Brain microvascular endothelial cell (primary cell): ENCODE measurements around the gene PPP1R12C.
A peak's percentile ranks its signal among the peaks of the same experiment; 100 is the strongest.
"Not testable (repeated sequence)": the region's sequence is repeated elsewhere in the genome, so short reads cannot be mapped to it uniquely, and the experiment has no call there.

ENCODE experiments used
- DNase-seq: peaks from one replicate; pipeline ENCODE4 v3.0.0-alpha.2; 2020
- H3K27ac ChIP-seq: fragments of 250-450 bp; sonication (Bioruptor Pico); 2 replicates; pipeline ENCODE4 v1.5.1; 2020; ENCODE audit warnings: mild to moderate bottlenecking, moderate library complexity
- H3K27me3 ChIP-seq: fragments of 250-450 bp; sonication (Bioruptor Pico); replicated peaks from 2 replicates; pipeline ENCODE4 v1.5.1; 2020; ENCODE audit warnings: mild to moderate bottlenecking
- H3K36me3 ChIP-seq: fragments of 250-450 bp; sonication (Bioruptor Pico); replicated peaks from 2 replicates; pipeline ENCODE4 v1.5.1; 2020; ENCODE audit warnings: mild to moderate bottlenecking
- H3K4me3 ChIP-seq: 2 replicates; pipeline ENCODE4 v1.5.1; 2011; ENCODE audit warnings: low read depth, mild to moderate bottlenecking, control low read depth, low read length, moderate library complexity
- in situ Hi-C: cut with HindIII; loops from 2 replicates; pipeline ENCODE4 v1.10.0; 2017; ENCODE audit warnings: low sequenced_read_pairs, low pct_ligation_motif_present
- TF ChIP-seq, protein P1 (sequence below): IDR thresholded peaks from 2 replicates; pipeline ENCODE4 v1.5.1; 2011; ENCODE audit warnings: low read depth, mild to moderate bottlenecking, moderate library complexity, low read length, control low read depth, inconsistent platforms; ENCODE audit errors: missing control alignments

The PPP1R12C gene

DNA sequence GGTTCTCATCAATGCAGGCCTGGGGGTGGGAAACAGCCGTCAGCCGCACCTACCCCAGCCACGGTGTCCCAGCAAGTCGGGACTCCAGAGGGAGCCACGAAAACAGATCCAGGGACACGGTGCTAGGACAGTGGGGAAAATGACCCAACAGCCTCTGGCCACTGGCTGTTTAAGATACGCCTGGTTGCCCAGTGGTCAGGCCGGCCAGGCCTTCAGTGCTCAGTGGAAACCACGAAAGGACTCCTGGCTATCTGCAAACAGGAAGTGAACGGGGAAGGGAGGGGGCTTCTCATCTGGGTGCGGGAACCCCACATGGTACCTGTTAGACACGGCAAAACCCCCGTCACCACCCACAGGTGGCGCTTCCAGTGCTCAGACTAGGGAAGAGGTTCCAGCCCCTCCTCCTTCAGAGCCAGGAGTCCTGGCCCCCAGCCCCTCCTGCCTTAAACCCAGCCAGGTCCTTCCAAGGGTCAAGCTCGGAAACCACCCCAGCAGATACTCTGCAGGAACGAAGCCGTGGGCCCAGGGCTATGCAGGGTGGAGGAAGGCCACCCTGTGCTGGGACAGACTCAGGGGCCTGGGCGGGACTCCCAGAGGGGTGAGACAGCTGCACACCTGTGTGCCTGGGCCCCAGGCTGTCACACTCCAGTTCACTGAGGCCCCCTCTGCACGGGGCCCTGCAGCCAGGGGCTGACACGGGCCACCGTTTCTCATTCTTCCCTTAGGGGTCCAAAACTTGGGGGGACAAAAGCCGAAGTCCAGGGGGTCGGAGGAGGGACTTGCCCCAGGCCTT lies 4.5 kb downstream of the PPP1R12C start:
- H3K36me3 ChIP-seq = peaks cover 4% of the 10 kb centered on the region
- peak overlapping the region; percentile 46 for H3K27ac ChIP-seq
- TF ChIP-seq, protein P1, sequence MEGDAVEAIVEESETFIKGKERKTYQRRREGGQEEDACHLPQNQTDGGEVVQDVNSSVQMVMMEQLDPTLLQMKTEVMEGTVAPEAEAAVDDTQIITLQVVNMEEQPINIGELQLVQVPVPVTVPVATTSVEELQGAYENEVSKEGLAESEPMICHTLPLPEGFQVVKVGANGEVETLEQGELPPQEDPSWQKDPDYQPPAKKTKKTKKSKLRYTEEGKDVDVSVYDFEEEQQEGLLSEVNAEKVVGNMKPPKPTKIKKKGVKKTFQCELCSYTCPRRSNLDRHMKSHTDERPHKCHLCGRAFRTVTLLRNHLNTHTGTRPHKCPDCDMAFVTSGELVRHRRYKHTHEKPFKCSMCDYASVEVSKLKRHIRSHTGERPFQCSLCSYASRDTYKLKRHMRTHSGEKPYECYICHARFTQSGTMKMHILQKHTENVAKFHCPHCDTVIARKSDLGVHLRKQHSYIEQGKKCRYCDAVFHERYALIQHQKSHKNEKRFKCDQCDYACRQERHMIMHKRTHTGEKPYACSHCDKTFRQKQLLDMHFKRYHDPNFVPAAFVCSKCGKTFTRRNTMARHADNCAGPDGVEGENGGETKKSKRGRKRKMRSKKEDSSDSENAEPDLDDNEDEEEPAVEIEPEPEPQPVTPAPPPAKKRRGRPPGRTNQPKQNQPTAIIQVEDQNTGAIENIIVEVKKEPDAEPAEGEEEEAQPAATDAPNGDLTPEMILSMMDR = peak; percentile 11
- in situ Hi-C loops = loop anchor here (10.0 kb wide), 1 partner anchor 62 kb away; no protein-coding TSS in a partner anchor
- DNase-seq = no peak
- H3K4me3 ChIP-seq = no peak overlapping the region
- H3K27me3 ChIP-seq = no peaks in the 10 kb centered on the region

DNA sequence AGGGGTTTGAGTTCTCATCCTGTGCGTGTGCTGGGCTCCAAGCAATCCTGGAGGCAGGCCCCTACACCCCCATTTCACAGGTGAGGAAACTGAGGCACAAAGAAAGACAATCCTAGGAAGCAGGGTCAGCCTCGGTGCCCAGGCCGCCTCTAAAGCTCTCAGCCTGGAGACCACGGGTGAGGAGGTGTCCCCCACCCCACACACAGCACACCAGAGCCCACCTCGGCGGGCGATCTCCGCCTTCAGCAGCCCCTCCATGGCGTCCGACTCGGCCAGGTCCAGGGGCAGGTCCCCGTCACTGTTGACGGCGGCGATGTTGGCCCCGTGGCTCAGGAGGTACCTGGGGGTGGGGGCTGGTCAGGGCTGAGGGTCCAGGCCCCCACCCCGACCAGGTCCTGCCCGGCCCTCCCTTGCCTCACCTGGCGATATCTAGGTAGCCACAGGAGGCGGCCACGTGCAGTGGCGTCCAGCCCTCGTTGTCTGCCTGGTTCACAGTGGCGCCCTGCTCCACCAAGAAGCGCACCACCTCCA lies 5.1 kb downstream of the PPP1R12C start:
- Histone ChIP-seq H3K4me3 (no peak overlapping the region), H3K27ac (no peak overlapping the region), H3K27me3 (no peaks in the 10 kb centered on the region), H3K36me3 (peaks cover 4% of the 10 kb centered on the region)
- no peak for DNase-seq
- in situ Hi-C loops = loop anchor here (10.0 kb wide), 1 partner anchor 62 kb away; no protein-coding TSS in a partner anchor
- TF ChIP-seq, protein P1 = no peak

DNA sequence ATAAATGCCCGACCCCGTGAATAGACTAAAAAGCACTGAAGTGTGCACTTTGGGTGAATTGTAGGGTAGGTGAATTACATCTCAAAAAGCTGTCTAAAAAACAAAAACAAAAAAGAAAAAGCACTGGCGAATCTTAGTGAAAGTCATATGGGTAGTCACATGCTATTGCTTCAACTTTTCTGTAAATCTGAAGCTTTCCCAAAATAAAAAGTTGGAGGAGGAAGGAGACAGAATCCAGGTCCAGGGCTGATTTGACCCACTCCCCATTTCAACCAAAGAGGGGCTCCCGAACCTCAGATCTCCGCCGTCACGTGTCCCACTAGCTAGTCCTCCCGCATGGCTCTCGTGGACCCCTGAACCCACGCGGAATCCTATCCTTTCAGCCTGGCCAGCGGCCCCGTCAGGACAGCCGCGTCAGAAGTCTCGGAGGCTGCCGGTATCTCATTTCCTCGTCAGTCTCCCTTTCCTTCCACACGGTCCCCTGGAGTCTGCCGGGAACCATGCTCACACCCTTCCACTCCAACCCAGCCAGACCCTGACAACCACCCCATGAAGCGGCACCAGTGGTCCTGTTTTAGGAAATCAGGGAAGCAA lies 6.1 kb downstream of the PPP1R12C start:
- H3K4me3 ChIP-seq = no peak overlapping the region
- no peaks in the 10 kb centered on the region for H3K27me3 ChIP-seq
- H3K27ac ChIP-seq = no peak overlapping the region
- H3K36me3 ChIP-seq = peaks cover 7% of the 10 kb centered on the region
- DNase-seq = no peak
- TF ChIP-seq, protein P1 = no peak
- in situ Hi-C loops = loop anchor here (10.0 kb wide), 1 partner anchor 63 kb away; no protein-coding TSS in a partner anchor

DNA sequence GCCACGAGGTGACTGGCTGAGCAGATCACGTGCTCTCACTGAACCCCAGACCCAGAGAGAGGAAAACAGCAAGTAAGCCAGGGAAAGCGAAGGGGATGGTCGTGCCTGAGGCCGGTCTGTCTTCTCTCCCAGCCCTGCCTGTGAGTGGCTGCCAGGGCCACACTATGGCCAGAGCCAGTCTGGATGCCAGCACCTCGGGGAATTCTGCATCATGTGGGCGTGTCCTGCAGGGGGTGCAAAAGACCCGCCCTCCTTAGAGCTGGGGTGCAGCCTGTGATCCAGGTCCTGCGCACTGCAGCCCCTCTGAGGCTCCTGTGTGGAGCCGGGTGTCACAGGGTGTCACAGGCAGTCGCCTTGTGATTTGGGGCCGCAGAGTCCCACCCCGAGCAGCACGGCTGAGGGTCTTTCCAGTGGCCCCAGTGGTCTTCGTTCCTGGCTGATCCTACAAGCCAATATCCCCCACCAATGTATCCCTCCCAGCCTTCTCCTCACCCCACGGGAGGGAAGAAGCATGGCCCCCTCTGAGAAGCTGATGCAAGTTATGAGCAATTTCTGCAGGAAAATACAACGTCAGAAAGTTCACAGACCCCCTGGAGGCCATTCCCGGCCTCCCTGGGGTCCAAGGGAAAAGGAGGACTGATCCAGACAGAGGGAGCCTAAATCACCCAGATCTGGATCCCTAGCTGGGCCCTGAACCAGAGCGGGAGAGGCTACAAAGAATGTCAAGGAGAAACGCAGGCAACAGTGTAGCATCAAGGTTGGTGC lies 7.7 kb downstream of the PPP1R12C start:
- no peak for DNase-seq
- H3K36me3 ChIP-seq = peaks cover 7% of the 10 kb centered on the region
- TF ChIP-seq, protein P1 = no peak
- no peak overlapping the region for H3K27ac ChIP-seq
- H3K27me3 ChIP-seq = no peaks in the 10 kb centered on the region
- in situ Hi-C loops = loop anchor here (10.0 kb wide), 1 partner anchor 65 kb away; no protein-coding TSS in a partner anchor
- no peak overlapping the region for H3K4me3 ChIP-seq

DNA sequence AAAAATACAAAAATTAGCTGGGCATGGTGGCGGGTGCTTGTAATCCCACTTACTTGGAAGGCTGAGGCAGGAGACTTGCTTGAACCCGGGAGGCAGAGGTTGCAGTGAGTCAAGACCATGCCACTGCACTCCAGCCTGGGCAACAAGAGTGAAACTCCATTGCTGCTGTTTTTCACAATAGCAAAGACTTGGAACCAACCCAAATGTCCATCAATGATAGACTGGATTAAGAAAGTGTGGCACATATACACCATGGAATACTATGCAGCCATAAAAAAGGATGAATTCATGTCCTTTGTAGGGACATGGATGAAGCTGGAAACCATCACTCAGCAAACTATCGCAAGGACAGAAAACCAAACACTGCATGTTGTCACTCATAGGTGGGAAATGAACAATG lies 10.2 kb downstream of the PPP1R12C start:
- H3K27ac ChIP-seq, DNase-seq, H3K27me3 ChIP-seq, H3K4me3 ChIP-seq, in situ Hi-C loops: not testable (repeated sequence)
- peaks cover 16% of the 10 kb centered on the region for H3K36me3 ChIP-seq
